Progenitor cell of endocrine pancreas (in vitro differentiated cells): ENCODE results near the gene MRPL24. TPM values are rescaled to one million over a fixed set of nuclear protein-coding genes. Genes with fewer than 3 reads are reported as not detected.

ENCODE experiments used
- DNase-seq: peaks from one replicate; pipeline ENCODE4 v3.0.0; 2021; ENCODE audit warnings: low spot score; ENCODE audit not compliant: unreplicated experiment
- H3K27ac Mint-ChIP-seq: 2 replicates; pipeline ENCODE4 v1.8.0; 2021; ENCODE audit warnings: mild to moderate bottlenecking, moderate library complexity, mixed read lengths
- H3K27me3 Mint-ChIP-seq: 2 replicates; pipeline ENCODE4 v1.8.0; 2021; ENCODE audit warnings: mixed read lengths
- H3K36me3 Mint-ChIP-seq: 2 replicates; pipeline ENCODE4 v1.8.0; 2022; ENCODE audit warnings: mixed read lengths; ENCODE audit not compliant: insufficient read depth
- H3K4me1 Mint-ChIP-seq: 2 replicates; pipeline ENCODE4 v1.8.0; 2021; ENCODE audit warnings: low read depth, mixed read lengths
- H3K4me3 Mint-ChIP-seq: 2 replicates; pipeline ENCODE4 v1.8.0; 2021; ENCODE audit warnings: low read depth, mild to moderate bottlenecking, moderate library complexity, mixed read lengths
- H3K9me3 Mint-ChIP-seq: 2 replicates; pipeline ENCODE4 v1.8.0; 2021; ENCODE audit warnings: low read depth, mixed read lengths
- total RNA-seq: library from RNA; stranded (reverse); gene quantifications from 2 replicates; pipeline ENCODE4 v1.2.1, GENCODE V29; 2021
- TF ChIP-seq, protein P1 (sequence below): fragments of 200-600 bp; sonication (generic); IDR thresholded peaks from one replicate; pipeline ENCODE4 v1.5.0; 2021; ENCODE audit warnings: antibody characterized with exemption, mild to moderate bottlenecking; ENCODE audit not compliant: unreplicated experiment

The MRPL24 gene
- total RNA-seq, 1 donor from 2014 or later: 43.2 TPM

DNA sequence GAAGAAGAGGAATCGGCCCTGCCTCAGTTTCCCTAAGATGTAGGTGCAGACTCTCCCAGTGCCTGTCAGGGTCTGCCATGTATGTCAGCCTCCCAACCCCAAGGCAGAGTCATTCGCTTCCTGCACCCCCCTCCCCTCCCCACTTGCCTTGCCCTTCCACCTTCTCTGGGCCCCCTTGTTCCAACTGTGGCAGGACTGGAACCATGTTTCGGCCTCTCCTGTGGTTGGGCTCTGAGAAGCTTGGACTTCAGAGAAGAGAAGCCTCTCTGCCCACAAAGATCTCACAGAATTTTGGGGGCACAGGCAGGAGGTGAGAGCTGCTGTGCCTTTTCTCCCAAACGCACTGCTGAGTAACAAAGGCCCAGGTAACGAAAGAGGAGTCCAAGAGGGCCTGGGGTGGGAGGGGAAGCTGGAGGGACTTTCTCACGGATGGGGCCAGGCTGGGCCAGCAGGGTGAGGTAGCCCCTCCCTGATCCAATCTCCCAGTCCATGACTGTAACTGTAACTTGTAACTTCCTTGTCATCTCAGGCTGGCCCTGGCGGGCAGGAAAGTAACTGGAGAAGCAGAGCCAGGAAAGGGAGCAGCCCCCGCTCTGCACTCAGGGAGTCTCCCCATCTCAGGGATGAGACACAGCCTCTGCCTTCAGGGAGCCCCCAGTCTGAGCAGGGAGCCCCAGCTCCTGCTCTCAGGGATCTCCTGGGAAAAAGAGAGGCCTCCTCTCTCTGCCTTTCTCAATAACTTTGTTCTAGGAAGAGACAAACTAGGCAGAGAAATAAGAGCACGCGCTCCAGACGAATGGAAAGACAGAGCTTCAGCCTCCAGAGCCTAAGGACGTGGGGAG lies 46.8 kb downstream of the MRPL24 start:
- TF ChIP-seq, protein P1, sequence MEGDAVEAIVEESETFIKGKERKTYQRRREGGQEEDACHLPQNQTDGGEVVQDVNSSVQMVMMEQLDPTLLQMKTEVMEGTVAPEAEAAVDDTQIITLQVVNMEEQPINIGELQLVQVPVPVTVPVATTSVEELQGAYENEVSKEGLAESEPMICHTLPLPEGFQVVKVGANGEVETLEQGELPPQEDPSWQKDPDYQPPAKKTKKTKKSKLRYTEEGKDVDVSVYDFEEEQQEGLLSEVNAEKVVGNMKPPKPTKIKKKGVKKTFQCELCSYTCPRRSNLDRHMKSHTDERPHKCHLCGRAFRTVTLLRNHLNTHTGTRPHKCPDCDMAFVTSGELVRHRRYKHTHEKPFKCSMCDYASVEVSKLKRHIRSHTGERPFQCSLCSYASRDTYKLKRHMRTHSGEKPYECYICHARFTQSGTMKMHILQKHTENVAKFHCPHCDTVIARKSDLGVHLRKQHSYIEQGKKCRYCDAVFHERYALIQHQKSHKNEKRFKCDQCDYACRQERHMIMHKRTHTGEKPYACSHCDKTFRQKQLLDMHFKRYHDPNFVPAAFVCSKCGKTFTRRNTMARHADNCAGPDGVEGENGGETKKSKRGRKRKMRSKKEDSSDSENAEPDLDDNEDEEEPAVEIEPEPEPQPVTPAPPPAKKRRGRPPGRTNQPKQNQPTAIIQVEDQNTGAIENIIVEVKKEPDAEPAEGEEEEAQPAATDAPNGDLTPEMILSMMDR: no peak
- Mint-ChIP-seq H3K4me1 (peaks cover 41% of the 10 kb centered on the region), H3K27me3 (peaks cover 11% of the 10 kb centered on the region), H3K36me3 (peaks cover 4% of the 10 kb centered on the region), H3K27ac (peak overlapping the region; percentile 86), H3K9me3 (no peaks in the 10 kb centered on the region), H3K4me3 (no peak overlapping the region)
- no peak for DNase-seq

DNA sequence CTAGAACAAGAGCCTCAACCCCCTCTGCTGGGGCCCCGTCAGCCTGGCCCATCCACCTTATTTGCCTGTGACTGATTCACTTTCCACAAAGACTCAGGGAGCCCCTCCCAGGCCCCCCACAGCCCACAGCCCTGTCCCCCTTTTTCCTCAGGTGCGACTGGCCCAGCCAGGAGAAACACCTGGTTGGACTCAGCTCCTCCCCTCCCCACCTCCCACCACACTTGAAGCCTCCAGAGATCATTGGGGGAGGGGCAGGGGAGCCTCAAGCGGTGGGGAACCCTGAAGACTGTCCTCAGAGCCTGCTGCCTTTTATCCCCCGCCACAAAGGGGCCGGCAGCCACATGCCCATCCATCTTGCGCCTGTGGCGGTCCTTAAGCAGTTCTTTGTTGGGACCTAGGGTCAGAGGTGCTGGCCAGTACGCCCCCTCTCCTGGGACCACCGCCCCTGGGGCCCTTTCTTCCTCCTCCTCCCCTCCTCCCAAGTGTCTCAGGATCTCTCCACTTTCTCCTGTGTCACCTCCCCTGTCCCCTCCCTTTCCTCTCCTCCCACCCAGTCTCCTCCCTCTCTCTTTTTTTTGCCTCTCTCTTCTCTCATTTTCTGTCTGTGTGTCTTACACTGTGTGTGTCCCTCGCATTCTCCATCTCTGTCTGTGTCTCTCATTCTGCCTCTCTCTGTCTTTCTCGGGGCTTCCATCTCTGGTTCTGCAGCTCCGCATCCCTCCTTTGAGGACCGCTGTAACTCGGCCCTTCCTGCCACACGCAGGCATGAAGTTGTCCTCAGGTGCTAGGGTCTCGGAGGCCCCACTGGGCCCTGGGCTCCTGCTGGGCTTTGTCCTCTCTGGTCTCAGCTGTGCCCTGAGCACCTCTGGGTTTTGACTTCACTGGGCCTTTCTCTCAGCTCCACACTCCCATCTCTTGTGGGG lies 47.7 kb downstream of the MRPL24 start:
- H3K9me3 Mint-ChIP-seq: no peaks in the 10 kb centered on the region
- peak overlapping the region; percentile 47 for H3K4me3 Mint-ChIP-seq
- H3K36me3 Mint-ChIP-seq: no peaks in the 10 kb centered on the region
- DNase-seq: peak; percentile 81
- H3K27me3 Mint-ChIP-seq: peaks cover 11% of the 10 kb centered on the region
- TF ChIP-seq, protein P1: no peak
- H3K27ac Mint-ChIP-seq: peak overlapping the region; percentile 86
- peaks cover 43% of the 10 kb centered on the region for H3K4me1 Mint-ChIP-seq

DNA sequence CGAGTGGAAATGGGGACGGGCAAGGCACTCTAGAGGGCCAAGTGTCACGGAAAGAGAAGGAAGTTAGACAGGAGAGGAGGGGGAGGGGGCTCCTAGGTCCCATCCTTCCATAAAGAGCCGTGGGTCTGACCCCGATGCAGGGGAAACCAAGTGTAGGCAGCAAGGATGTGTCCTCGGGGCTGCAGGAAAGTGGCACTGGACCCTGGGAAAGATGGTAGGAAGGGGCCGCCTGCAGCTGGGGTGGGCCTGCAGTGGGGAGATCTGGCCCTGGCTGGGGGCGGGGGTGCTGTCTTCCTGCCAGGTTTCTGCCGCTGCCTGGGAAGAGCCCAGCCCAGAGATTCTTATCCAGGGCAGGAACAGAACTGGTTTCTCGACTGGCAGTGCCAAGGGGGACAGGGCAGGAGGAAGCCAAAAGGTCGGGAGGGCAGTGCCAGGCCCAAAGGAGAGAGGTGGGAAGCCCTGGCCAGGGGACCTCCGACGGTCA lies 48.4 kb downstream of the MRPL24 start:
- Mint-ChIP-seq H3K9me3 (no peaks in the 10 kb centered on the region), H3K27me3 (peaks cover 11% of the 10 kb centered on the region), H3K4me1 (peaks cover 43% of the 10 kb centered on the region), H3K36me3 (no peaks in the 10 kb centered on the region), H3K4me3 (peak overlapping the region; percentile 54), H3K27ac (peak overlapping the region; percentile 86)
- TF ChIP-seq, protein P1: no peak
- no peak for DNase-seq

DNA sequence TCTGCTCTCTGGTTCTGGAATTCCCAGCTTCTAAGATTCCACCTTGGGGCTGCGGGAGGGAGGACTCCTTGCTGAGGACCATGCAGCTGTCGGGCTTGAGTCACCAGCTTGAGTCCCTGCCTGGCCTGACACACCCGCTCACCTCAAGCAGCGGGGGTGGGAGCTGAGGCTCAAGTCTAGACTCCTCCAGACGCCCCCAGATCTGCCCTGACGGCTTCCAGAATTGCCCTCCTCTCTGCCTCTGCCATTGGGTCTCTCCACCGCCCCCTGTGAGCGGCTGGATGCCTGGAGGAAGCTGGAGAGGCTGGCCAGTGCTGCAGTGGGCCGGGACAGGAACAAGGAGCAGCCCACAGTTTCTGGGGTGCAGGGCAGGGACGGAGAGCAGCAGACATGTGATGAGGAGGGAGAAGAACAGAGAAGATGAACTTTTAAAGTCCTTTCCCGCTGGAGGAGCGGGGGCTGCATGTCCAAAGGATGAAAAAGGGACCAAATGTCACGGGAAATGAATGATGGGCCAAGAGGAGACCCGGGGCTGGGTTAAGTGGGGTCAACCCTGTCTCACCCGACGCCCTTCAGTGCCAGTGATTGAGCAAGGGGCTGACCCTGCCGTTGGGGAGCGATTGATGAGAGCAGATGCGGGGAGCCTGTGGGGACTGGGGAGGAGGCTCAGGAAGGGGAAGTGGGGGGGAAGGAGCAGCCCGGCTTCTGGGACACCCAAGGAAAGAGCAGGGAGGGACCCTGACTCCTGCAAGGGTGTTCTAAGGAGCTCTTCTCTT lies 49.0 kb downstream of the MRPL24 start:
- Mint-ChIP-seq H3K4me3 (peak overlapping the region; percentile 54), H3K36me3 (no peaks in the 10 kb centered on the region), H3K27me3 (peaks cover 7% of the 10 kb centered on the region), H3K27ac (peak overlapping the region; percentile 86), H3K4me1 (peaks cover 43% of the 10 kb centered on the region), H3K9me3 (no peaks in the 10 kb centered on the region)
- TF ChIP-seq, protein P1: peak; percentile 22
- no peak for DNase-seq

DNA sequence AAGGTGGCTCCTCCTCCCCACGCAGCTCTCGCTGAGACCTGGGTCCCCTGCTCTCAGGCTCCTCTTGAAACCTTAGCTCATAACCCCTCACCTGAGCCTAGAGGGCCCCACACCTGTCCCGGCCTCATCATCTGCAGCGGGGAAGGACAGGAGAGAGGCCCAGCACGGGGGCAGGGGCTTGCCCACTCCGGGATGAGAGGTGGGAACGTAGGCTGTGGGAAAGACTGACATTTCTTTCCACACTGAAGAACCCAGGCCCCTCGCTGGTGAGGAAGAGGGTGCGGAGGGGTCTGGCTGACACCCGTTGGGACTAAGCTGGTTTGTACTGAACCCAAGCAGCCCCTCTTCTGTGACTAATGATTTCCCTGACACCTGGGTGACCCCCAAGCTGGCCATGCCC lies 49.7 kb downstream of the MRPL24 start:
- no peak overlapping the region for H3K4me3 Mint-ChIP-seq
- TF ChIP-seq, protein P1: no peak

More for the DNA sequence above, 49.7 kb downstream of the MRPL24 start:
- Mint-ChIP-seq H3K27ac (peak overlapping the region; percentile 76), H3K4me1 (peaks cover 42% of the 10 kb centered on the region), H3K9me3 (no peaks in the 10 kb centered on the region), H3K27me3 (peaks cover 4% of the 10 kb centered on the region), H3K36me3 (no peaks in the 10 kb centered on the region)
- DNase-seq: no peak
